ENCODE measurements around the gene TCERG1L.

The TCERG1L gene

DNA sequence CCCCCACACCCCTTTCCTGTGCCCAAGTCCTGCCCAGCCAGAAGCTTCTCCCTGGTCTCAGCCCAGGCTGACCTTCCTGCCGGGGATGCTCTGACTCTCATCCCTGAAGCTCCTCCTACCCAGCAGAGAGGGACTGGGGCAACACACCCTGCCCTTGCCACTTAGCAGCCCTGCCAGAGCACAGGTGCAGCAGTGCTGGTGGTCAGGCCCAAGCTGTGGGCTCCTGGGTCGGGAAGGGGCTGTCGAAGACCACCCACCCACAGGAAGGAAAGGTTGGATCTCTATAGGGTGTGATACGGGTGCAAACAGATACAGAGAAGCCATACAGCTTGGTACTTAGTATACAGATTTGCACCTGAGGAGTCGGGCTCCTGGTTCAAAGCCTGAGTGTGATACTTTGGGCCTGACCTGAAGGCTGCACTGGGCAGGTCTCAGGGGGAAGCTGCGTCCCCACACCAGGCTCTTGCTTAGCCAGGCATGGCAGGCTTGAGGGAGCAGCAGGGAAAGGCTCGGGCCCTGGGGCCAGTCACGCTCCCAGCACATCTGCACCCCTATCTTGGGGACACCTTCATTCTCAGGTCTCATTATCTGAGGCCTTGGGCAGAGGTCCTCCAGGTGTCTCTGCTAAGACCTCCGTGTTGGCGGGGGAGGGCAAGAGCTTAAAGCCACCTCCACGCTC lies 47.3 kb downstream of the TCERG1L start:
- Histone ChIP-seq H2AK5ac (ENCODE audit: low read depth, low read length) (no peak overlapping the region), H3K23ac (ENCODE audit: low read depth, low read length, poor library complexity) (no peak overlapping the region), H3K4ac (ENCODE audit: low read length) (no peak overlapping the region), H3K18ac (ENCODE audit: low read length) (peak overlapping the region; percentile 68), H3K4me1 (ENCODE audit: control insufficient read depth in 2 of 2, insufficient read depth in 1 of 2, low read depth in 1 of 2, low read length in 2 of 2) (no peaks in the 10 kb centered on the region), H3K27me3 (ENCODE audit: control insufficient read depth in 3 of 3, insufficient read depth in 3 of 3, low read depth in 1 of 3, low read length in 3 of 3) (peaks cover 0 to 2% (median 0%) of the 10 kb centered on the region in 3 experiments), H4K8ac (ENCODE audit: low read depth, low read length) (no peak overlapping the region), H3K14ac (ENCODE audit: low read length) (peak overlapping the region; percentile 75), H3K9me3 (replicated peaks in 1 of 2; ENCODE audit: control insufficient read depth in 2 of 2, insufficient read depth in 1 of 2, low read depth in 1 of 2, low read length in 2 of 2) (no peaks in the 10 kb centered on the region), H4K91ac (ENCODE audit: low read depth, low read length, poor library complexity) (no peak overlapping the region), H3K4me2 (ENCODE audit: insufficient read depth, low read length, poor library complexity, severe bottlenecking) (no peak overlapping the region), H3K4me3 (ENCODE audit: low read length in 2 of 2) (no peak overlapping the region), H2BK12ac (ENCODE audit: low read length) (no peak overlapping the region), H3K36me3 (replicated peaks in 1 of 2; ENCODE audit: control insufficient read depth in 2 of 2, insufficient read depth in 2 of 2, low read length in 2 of 2) (no peaks in the 10 kb centered on the region), H2BK120ac (ENCODE audit: low read depth, low read length) (no peak overlapping the region), H2BK15ac (ENCODE audit: low read length) (no peak overlapping the region), H3K27ac (replicated peaks; ENCODE audit: low read length) (no peak overlapping the region), H2AFZ (ENCODE audit: low read length) (no peak overlapping the region), H2BK5ac (ENCODE audit: low read length) (no peak overlapping the region), H3K79me1 (ENCODE audit: low read depth, low read length) (no peaks in the 10 kb centered on the region), H3K9ac (ENCODE audit: low read depth, low read length, poor library complexity) (no peak overlapping the region)
- WGBS, 2 donors (ENCODE audit: extremely low coverage in 2 of 2, insufficient read length in 2 of 2, insufficient replicate concordance in 1 of 2): no CpG with 5 or more reads among the region's 11 CpGs
- DNase-seq (ENCODE audit: low spot score): no peak

DNA sequence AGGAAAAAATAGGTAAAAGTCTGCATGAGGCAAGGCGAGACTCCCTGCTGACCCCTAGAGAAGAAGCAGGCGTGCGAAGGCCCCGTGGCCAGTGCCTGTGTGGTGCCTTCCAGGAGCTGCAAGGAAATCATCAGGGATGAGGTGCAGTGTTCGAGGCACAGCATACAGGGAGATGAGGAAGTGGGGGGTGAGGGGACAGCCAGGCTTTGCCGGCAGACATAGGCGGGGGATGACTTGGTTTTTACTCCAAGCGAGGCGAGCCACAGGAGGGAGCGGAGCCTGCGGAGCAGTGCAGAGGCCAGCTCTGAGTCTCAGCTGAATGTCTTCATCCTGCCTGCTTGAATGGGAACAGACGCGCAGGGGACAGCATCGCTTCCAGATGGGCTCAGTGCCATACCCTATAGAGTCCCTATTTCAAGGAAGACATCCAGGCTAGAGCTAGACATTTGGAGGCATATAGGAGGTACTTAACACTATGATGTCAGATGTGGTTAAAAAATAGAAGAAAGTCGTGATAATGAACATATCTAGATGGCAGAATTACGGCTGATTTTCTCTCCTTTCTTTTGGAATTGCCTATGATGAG lies 49.5 kb downstream of the TCERG1L start:
- Histone ChIP-seq H3K9me3 (replicated peaks in 1 of 2; ENCODE audit: control insufficient read depth in 2 of 2, insufficient read depth in 1 of 2, low read depth in 1 of 2, low read length in 2 of 2) (no peaks in the 10 kb centered on the region), H3K4ac (ENCODE audit: low read length) (no peak overlapping the region), H3K4me3 (ENCODE audit: low read length in 2 of 2) (no peak overlapping the region), H3K14ac (ENCODE audit: low read length) (no peak overlapping the region), H2BK15ac (ENCODE audit: low read length) (no peak overlapping the region), H3K36me3 (replicated peaks in 1 of 2; ENCODE audit: control insufficient read depth in 2 of 2, insufficient read depth in 2 of 2, low read length in 2 of 2) (no peaks in the 10 kb centered on the region), H2AK5ac (ENCODE audit: low read depth, low read length) (no peak overlapping the region), H2BK5ac (ENCODE audit: low read length) (no peak overlapping the region), H2AFZ (ENCODE audit: low read length) (no peak overlapping the region), H3K23ac (ENCODE audit: low read depth, low read length, poor library complexity) (no peak overlapping the region), H3K4me1 (ENCODE audit: control insufficient read depth in 2 of 2, insufficient read depth in 1 of 2, low read depth in 1 of 2, low read length in 2 of 2) (no peaks in the 10 kb centered on the region), H4K8ac (ENCODE audit: low read depth, low read length) (no peak overlapping the region), H2BK12ac (ENCODE audit: low read length) (no peak overlapping the region), H3K79me1 (ENCODE audit: low read depth, low read length) (no peaks in the 10 kb centered on the region), H3K9ac (ENCODE audit: low read depth, low read length, poor library complexity) (no peak overlapping the region), H3K27ac (replicated peaks; ENCODE audit: low read length) (no peak overlapping the region), H2BK120ac (ENCODE audit: low read depth, low read length) (no peak overlapping the region), H3K27me3 (ENCODE audit: control insufficient read depth in 3 of 3, insufficient read depth in 3 of 3, low read depth in 1 of 3, low read length in 3 of 3) (peaks cover 0 to 2% (median 0%) of the 10 kb centered on the region in 3 experiments), H3K18ac (ENCODE audit: low read length) (no peak overlapping the region), H3K4me2 (ENCODE audit: insufficient read depth, low read length, poor library complexity, severe bottlenecking) (no peak overlapping the region), H4K91ac (ENCODE audit: low read depth, low read length, poor library complexity) (no peak overlapping the region)
- WGBS, 2 donors (ENCODE audit: extremely low coverage in 2 of 2, insufficient read length in 2 of 2, insufficient replicate concordance in 1 of 2): no CpG with 5 or more reads among the region's 16 CpGs
- DNase-seq (ENCODE audit: low spot score): no peak

DNA sequence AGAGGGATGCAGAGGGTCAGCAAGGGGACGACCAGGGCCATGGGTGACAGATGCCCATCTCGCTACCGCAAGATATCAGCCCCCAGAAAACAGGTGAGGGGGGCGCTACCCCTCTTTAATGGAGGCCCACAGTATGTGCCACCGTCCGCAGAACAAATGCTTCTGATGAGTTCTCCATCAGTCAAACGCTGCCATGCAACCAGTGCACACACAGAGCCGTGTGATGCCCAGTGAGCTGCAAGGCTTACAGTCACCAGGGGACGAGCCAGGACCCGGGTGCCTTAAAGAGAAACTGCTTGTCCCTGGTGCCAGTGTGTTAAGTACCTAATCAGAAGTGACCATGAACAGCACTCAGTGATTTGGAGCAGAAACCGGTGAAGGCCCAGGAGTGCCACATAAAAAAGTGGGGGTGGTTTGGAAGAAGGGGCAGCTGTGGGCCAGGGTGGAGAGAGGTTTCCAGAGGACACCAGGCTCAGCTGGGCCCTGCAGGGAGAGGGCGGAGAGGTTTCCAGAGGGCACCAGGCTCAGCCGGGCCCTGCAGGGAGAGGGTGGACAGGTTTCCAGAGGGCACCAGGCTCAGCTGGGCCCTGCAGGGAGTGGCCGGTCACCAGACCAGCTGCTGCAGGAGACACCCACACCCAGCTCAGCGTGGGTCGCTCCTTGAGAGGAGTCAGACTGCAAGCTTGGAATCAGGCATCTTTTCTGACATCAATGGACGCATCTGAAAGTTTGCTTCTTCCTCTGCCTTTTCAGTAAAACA lies 50.9 kb downstream of the TCERG1L start:
- no peak overlapping the region for H3K4me2 ChIP-seq (ENCODE audit: insufficient read depth, low read length, poor library complexity, severe bottlenecking)
- no peak overlapping the region for H2BK12ac ChIP-seq (ENCODE audit: low read length)
- WGBS, 2 donors (ENCODE audit: extremely low coverage in 2 of 2, insufficient read length in 2 of 2, insufficient replicate concordance in 1 of 2): no CpG with 5 or more reads among the region's 17 CpGs
- H2AFZ ChIP-seq (ENCODE audit: low read length): no peak overlapping the region
- H3K27me3 ChIP-seq (ENCODE audit: control insufficient read depth in 3 of 3, insufficient read depth in 3 of 3, low read depth in 1 of 3, low read length in 3 of 3): peaks cover 0 to 2% (median 0%) of the 10 kb centered on the region in 3 experiments
- H2BK120ac ChIP-seq (ENCODE audit: low read depth, low read length): no peak overlapping the region
- H3K79me1 ChIP-seq (ENCODE audit: low read depth, low read length): no peaks in the 10 kb centered on the region
- H2BK15ac ChIP-seq (ENCODE audit: low read length): no peak overlapping the region
- H3K4me3 ChIP-seq (ENCODE audit: low read length in 2 of 2): no peak overlapping the region
- no peak overlapping the region for H2BK5ac ChIP-seq (ENCODE audit: low read length)
- H2AK5ac ChIP-seq (ENCODE audit: low read depth, low read length): no peak overlapping the region
- H3K4me1 ChIP-seq (ENCODE audit: control insufficient read depth in 2 of 2, insufficient read depth in 1 of 2, low read depth in 1 of 2, low read length in 2 of 2): no peaks in the 10 kb centered on the region
- no peak overlapping the region for H3K27ac ChIP-seq (replicated peaks; ENCODE audit: low read length)
- no peaks in the 10 kb centered on the region for H3K9me3 ChIP-seq (replicated peaks in 1 of 2; ENCODE audit: control insufficient read depth in 2 of 2, insufficient read depth in 1 of 2, low read depth in 1 of 2, low read length in 2 of 2)
- H3K14ac ChIP-seq (ENCODE audit: low read length): peak overlapping the region; percentile 3
- no peak overlapping the region for H3K23ac ChIP-seq (ENCODE audit: low read depth, low read length, poor library complexity)
- H3K36me3 ChIP-seq (replicated peaks in 1 of 2; ENCODE audit: control insufficient read depth in 2 of 2, insufficient read depth in 2 of 2, low read length in 2 of 2): no peaks in the 10 kb centered on the region
- H4K8ac ChIP-seq (ENCODE audit: low read depth, low read length): no peak overlapping the region
- no peak overlapping the region for H3K9ac ChIP-seq (ENCODE audit: low read depth, low read length, poor library complexity)
- no peak overlapping the region for H4K91ac ChIP-seq (ENCODE audit: low read depth, low read length, poor library complexity)
- no peak overlapping the region for H3K18ac ChIP-seq (ENCODE audit: low read length)
- DNase-seq (ENCODE audit: low spot score): no peak
- H3K4ac ChIP-seq (ENCODE audit: low read length): no peak overlapping the region

DNA sequence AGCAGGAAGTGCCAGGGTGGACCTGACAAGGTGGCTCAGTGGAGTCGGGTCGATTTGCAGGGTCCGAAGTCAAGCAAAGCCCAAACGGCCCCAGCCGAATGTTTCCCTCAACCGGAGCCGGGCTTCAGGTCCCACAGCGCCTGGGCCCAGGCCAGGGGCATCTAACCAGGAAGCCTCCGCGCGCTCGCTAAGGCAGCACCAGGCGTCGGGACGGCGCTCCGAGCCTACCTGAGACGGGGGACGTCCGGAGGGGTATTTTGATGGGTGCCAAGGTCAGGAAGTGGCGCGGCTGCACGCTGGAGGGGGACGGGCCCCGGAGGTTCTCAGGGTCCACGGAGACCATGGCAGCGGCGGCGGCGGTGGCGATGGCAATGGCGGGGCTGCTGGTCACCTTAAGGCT lies 51.5 kb downstream of the TCERG1L start:
- Histone ChIP-seq H2AK5ac (ENCODE audit: low read depth, low read length) (peak overlapping the region; percentile 60), H2BK5ac (ENCODE audit: low read length) (no peak overlapping the region), H3K36me3 (replicated peaks in 1 of 2; ENCODE audit: control insufficient read depth in 2 of 2, insufficient read depth in 2 of 2, low read length in 2 of 2) (no peaks in the 10 kb centered on the region), H2BK120ac (ENCODE audit: low read depth, low read length) (no peak overlapping the region), H4K8ac (ENCODE audit: low read depth, low read length) (no peak overlapping the region), H3K18ac (ENCODE audit: low read length) (no peak overlapping the region), H3K4me2 (ENCODE audit: insufficient read depth, low read length, poor library complexity, severe bottlenecking) (no peak overlapping the region), H3K79me1 (ENCODE audit: low read depth, low read length) (no peaks in the 10 kb centered on the region), H4K91ac (ENCODE audit: low read depth, low read length, poor library complexity) (no peak overlapping the region), H3K27ac (replicated peaks; ENCODE audit: low read length) (no peak overlapping the region), H3K4ac (ENCODE audit: low read length) (no peak overlapping the region), H2BK12ac (ENCODE audit: low read length) (no peak overlapping the region), H3K23ac (ENCODE audit: low read depth, low read length, poor library complexity) (no peak overlapping the region), H2AFZ (ENCODE audit: low read length) (no peak overlapping the region), H3K4me1 (ENCODE audit: control insufficient read depth in 2 of 2, insufficient read depth in 1 of 2, low read depth in 1 of 2, low read length in 2 of 2) (no peaks in the 10 kb centered on the region), H3K27me3 (ENCODE audit: control insufficient read depth in 3 of 3, insufficient read depth in 3 of 3, low read depth in 1 of 3, low read length in 3 of 3) (no peaks in the 10 kb centered on the region), H3K4me3 (ENCODE audit: low read length in 2 of 2) (no peak overlapping the region), H2BK15ac (ENCODE audit: low read length) (no peak overlapping the region), H3K14ac (ENCODE audit: low read length) (peak overlapping the region; percentile 3), H3K9ac (ENCODE audit: low read depth, low read length, poor library complexity) (no peak overlapping the region), H3K9me3 (replicated peaks in 1 of 2; ENCODE audit: control insufficient read depth in 2 of 2, insufficient read depth in 1 of 2, low read depth in 1 of 2, low read length in 2 of 2) (no peaks in the 10 kb centered on the region)
- WGBS, 2 donors (ENCODE audit: extremely low coverage in 2 of 2, insufficient read length in 2 of 2, insufficient replicate concordance in 1 of 2): no CpG with 5 or more reads among the region's 32 CpGs
- DNase-seq (ENCODE audit: low spot score): no peak

All from neuronal stem cell (in vitro differentiated cells).